ENCODE data around the gene IL17RB. TPM values are rescaled to one million over a fixed set of nuclear protein-coding genes. Genes with fewer than 3 reads are reported as not detected.

The IL17RB gene
- total RNA-seq, 2 experiments from 2014 or later = 0.57 TPM; not detected in 1

- DNase-seq (ENCODE audit: low spot score) = no peak
- Histone ChIP-seq H3K9me3 (ENCODE audit: low read length) (no peaks in the 10 kb centered on the region), H3K4me3 (ENCODE audit: low read depth, low read length, poor library complexity, severe bottlenecking) (no peak overlapping the region), H4K20me1 (ENCODE audit: insufficient read depth, low read length) (no peaks in the 10 kb centered on the region), H3K36me3 (ENCODE audit: insufficient read depth, low read length) (no peaks in the 10 kb centered on the region), H3K9me2 (ENCODE audit: insufficient read depth, low read length) (no peaks in the 10 kb centered on the region), H3K79me2 (ENCODE audit: insufficient read depth, low read depth, low read length) (no peaks in the 10 kb centered on the region), H3K27ac (ENCODE audit: low read depth, low read length, poor library complexity, severe bottlenecking) (no peak overlapping the region), H3K4me2 (ENCODE audit: low read length) (no peak overlapping the region), H2AFZ (ENCODE audit: low read length) (no peak overlapping the region), H3K4me1 (ENCODE audit: insufficient read depth, low read length, poor library complexity, severe bottlenecking) (no peaks in the 10 kb centered on the region)
- CTCF ChIA-PET (ENCODE audit: unreplicated experiment) = no interaction called here
- POLR2A ChIA-PET = no interaction called here
- BruUV-seq (replicated peaks) = no TSS peak
- TF ChIP-seq EZH2phosphoT487 (IDR thresholded peaks at IDR 0.05; ENCODE audit: borderline replicate concordance, low read depth, low read length) = no peak
- no peak for TF ChIP-seq CTCF (conservative IDR thresholded peaks at IDR 0.05; ENCODE audit: low read length)
- intact Hi-C loops (cut with micrococcal nuclease; ENCODE audit: unreplicated experiment) = no loop called here
Observed at GRCh38 chr3:53824795-53825194, 21.6 kb upstream of the IL17RB start.

GRCh38 chr3:53826048-53826447 lies 20.3 kb upstream of the IL17RB start:
- TF ChIP-seq EZH2phosphoT487 (IDR thresholded peaks at IDR 0.05; ENCODE audit: borderline replicate concordance, low read depth, low read length) (no peak), CTCF (conservative IDR thresholded peaks at IDR 0.05; ENCODE audit: low read length) (no peak)
- Histone ChIP-seq H3K9me2 (ENCODE audit: insufficient read depth, low read length) (no peaks in the 10 kb centered on the region), H3K9me3 (ENCODE audit: low read length) (no peaks in the 10 kb centered on the region), H3K36me3 (ENCODE audit: insufficient read depth, low read length) (no peaks in the 10 kb centered on the region), H2AFZ (ENCODE audit: low read length) (no peak overlapping the region), H3K4me1 (ENCODE audit: insufficient read depth, low read length, poor library complexity, severe bottlenecking) (no peaks in the 10 kb centered on the region), H3K4me3 (ENCODE audit: low read depth, low read length, poor library complexity, severe bottlenecking) (no peak overlapping the region), H3K27ac (ENCODE audit: low read depth, low read length, poor library complexity, severe bottlenecking) (no peak overlapping the region), H3K79me2 (ENCODE audit: insufficient read depth, low read depth, low read length) (no peaks in the 10 kb centered on the region), H4K20me1 (ENCODE audit: insufficient read depth, low read length) (no peaks in the 10 kb centered on the region), H3K4me2 (ENCODE audit: low read length) (no peak overlapping the region)
- DNase-seq (ENCODE audit: low spot score) = no peak
- POLR2A ChIA-PET = no interaction called here
- CTCF ChIA-PET (ENCODE audit: unreplicated experiment) = no interaction called here
- BruUV-seq (replicated peaks) = no TSS peak
- intact Hi-C loops (cut with micrococcal nuclease; ENCODE audit: unreplicated experiment) = no loop called here

- DNase-seq (ENCODE audit: low spot score) = no peak
- Histone ChIP-seq H3K4me2 (ENCODE audit: low read length) (no peak overlapping the region), H3K79me2 (ENCODE audit: insufficient read depth, low read depth, low read length) (no peaks in the 10 kb centered on the region), H3K36me3 (ENCODE audit: insufficient read depth, low read length) (no peaks in the 10 kb centered on the region), H3K9me3 (ENCODE audit: low read length) (no peaks in the 10 kb centered on the region), H3K9me2 (ENCODE audit: insufficient read depth, low read length) (no peaks in the 10 kb centered on the region), H3K27ac (ENCODE audit: low read depth, low read length, poor library complexity, severe bottlenecking) (no peak overlapping the region), H3K4me3 (ENCODE audit: low read depth, low read length, poor library complexity, severe bottlenecking) (no peak overlapping the region), H3K4me1 (ENCODE audit: insufficient read depth, low read length, poor library complexity, severe bottlenecking) (no peaks in the 10 kb centered on the region), H2AFZ (ENCODE audit: low read length) (no peak overlapping the region), H4K20me1 (ENCODE audit: insufficient read depth, low read length) (no peaks in the 10 kb centered on the region)
- no peak for TF ChIP-seq EZH2phosphoT487 (IDR thresholded peaks at IDR 0.05; ENCODE audit: borderline replicate concordance, low read depth, low read length)
- no peak for TF ChIP-seq CTCF (conservative IDR thresholded peaks at IDR 0.05; ENCODE audit: low read length)
- intact Hi-C loops (cut with micrococcal nuclease; ENCODE audit: unreplicated experiment) = no loop called here
- no TSS peak for BruUV-seq (replicated peaks)
- ChIA-PET POLR2A (no interaction called here), CTCF (ENCODE audit: unreplicated experiment) (no interaction called here)
Observed at GRCh38 chr3:53828581-53828980, 17.8 kb upstream of the IL17RB start.

All from OCI-LY7 (cell line).